Measurements from ENCODE around the gene BCKDHA.

GRCh38 chr19:41426116-41426841, 28.7 kb downstream of the BCKDHA start:
- TF ChIP-seq CTCF (IDR thresholded peaks at IDR 0.05; ENCODE audit: poor library complexity, severe bottlenecking): no peak
- no peak for TF ChIP-seq EZH2 (IDR thresholded peaks at IDR 0.05; ENCODE audit: borderline replicate concordance, insufficient read depth, low read length, poor library complexity, severe bottlenecking)
- TF ChIP-seq REST (IDR thresholded peaks at IDR 0.05; ENCODE audit: borderline replicate concordance): no peak
- no peak for TF ChIP-seq SMC3 (conservative IDR thresholded peaks at IDR 0.05; ENCODE audit: poor library complexity)
- TF ChIP-seq POLR2AphosphoS5 (IDR thresholded peaks at IDR 0.05): no peak
- TF ChIP-seq RAD21 (conservative IDR thresholded peaks at IDR 0.05): no peak
- TF ChIP-seq EP300 (conservative IDR thresholded peaks at IDR 0.05; ENCODE audit: poor library complexity, severe bottlenecking): no peak

Data from neural cell (in vitro differentiated cells).